ENCODE measurements around the gene BET1L.
"Not testable (repeated sequence)": the region's sequence is repeated elsewhere in the genome, so short reads cannot be mapped to it uniquely, and the experiment has no call there.

BET1L gene, protein sequence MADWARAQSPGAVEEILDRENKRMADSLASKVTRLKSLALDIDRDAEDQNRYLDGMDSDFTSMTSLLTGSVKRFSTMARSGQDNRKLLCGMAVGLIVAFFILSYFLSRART

DNA sequence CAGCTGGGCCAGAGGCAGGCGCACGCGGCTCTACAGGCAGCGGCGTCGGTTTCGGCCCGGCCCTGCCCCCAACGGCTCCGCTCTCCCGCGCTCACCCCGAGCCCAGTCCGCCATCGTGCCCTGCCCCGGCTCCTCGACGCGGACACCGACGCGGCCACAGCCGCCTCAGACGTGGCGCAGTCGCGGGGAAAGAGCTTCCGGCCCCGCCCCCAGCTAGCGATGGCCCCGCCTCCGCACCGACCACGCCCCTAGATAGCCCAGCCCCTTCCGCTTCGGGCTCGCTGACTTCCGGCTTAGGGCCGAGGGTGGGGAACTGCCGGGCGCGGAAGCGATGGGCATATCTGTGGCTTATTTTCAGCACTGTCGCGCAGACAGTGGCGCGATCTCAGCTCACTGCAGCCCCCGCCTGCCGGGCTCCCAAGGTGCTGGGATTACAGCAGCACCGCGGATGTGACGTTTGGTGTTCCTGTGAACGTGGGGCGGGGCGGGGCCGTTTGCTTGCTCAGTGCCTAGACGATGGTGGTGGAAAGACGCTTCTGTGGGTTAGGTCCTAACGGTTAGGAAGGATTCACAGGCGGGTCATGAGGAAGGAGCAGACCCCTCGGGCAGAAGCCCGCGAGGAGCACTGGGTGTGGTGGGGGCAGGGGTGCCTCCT is at the start of gene BET1L, which contains the start of gene RIC8A:
Gene BET1L, minus strand, starts transcription at position 192 of the 655 bp plus-strand sequence. Its CDS starts 78 bp downstream, at position 114.
Gene RIC8A, plus strand, starts transcription at position 501 of the 655 bp plus-strand sequence. CDS start 1,147 bp downstream, outside the sequence.
- DNase-seq, result peak; percentile 94 to 98

DNA sequence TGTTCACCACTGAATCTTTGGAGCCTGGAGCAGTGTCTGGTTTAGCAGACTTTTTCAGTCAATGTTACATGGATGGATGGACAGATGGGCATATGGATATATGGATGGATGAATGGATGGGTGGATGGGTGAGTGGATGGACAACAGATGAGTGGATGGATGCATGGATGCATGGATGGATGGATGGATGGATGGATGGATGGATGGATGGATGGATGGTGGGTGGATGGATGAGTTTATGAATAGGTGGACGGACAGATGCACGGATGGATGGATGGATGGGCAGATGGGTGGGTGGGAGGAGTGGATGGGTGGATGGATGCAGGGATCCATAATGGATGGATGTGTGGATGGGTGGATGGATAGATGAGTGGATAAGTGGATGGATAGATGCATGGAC is 48.6 kb upstream of the BET1L start:
- DNase-seq, result no peak

DNA sequence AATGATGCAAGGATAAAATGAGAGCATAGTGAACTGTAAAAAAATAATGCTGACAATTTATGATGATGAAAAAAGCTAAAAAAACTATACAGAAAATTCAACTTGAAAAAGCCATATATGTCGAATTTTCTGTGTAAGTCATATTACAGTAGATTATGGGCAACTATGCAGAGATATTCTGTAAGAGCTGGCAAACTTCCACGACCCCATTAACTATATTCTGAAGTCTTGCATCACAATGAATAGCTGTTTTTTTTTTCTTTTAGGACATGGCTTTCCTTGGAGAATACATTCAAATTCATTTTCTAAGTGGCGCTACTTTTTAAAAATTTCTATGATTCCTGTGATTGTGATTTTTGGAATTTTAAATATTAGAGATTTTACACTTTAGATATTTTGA is 48.0 kb upstream of the BET1L start:
- DNase-seq, result no peak

DNA sequence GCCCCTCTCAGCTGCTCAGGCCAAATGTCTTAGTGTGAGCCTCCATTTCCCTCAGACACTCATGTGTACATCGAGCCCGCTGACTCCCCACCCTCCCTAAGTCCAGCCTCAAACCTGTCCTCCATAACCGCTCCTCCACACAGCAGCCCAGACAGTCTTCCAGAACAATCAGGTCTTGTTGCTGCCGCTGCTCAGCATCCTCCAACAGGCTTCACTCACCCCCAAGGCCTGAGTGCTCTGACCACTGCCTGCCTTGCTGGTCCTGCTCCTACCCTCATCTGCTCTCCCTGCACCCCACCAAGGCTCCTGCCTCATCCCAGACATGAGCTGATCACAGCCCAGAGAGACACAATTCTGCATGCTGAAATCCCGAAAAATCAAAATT is 46.7 kb upstream of the BET1L start:
- no peak for DNase-seq

DNA sequence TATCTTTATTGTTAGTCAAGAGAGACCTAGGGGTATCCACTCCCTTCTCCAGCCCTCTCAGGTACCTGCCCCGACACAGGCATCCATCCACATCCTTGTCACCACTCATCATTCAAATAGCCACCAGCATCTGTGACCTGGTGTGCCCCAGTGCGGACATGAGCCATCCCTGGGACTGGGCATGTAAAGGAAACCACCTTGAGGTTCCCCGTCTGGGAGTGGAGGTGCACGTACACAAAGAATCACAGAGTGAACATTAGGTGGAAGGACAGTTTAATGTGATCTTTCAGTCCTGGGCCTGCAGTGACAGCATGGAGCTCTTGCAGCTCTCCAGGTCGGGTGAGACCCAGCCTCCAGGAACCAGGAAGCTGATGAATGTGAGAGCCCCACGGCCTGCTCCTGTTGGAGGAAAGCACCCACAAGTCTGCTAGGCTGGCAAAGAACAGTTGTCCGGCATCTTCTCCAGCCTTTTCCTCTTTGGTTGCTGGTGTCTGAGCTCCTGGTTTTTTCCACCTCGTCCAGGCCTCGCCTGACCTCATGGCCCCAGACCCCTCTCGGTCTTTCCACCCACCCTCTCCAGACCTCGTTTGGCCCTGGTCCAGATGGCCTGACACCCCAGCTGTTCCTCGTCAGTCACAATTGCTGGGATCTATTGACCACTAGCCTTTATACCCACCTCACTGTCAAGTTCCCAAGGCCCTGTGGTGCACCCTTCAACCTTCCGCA is 46.1 kb upstream of the BET1L start:
- DNase-seq, result no peak

DNA sequence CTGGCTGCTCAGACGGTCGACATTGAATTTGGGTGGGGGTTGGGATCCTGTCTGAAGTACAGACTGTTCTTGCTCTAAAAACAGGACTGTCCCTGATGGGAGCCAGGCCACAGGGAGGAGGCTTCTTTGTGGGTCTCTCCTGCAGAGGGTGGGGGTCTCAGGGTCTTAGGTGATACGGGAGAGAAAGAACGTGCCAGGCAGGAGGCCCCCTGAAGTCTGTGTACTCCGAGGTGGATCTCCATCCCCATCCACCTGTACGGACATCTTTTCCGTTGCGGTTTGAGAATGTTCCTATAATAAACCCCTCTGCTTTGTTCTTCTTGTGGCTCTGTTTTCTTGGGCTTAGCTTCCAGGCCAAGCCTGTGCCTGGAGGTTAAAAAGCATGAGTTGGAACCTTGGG is 45.5 kb upstream of the BET1L start:
- DNase-seq, result no peak

DNA sequence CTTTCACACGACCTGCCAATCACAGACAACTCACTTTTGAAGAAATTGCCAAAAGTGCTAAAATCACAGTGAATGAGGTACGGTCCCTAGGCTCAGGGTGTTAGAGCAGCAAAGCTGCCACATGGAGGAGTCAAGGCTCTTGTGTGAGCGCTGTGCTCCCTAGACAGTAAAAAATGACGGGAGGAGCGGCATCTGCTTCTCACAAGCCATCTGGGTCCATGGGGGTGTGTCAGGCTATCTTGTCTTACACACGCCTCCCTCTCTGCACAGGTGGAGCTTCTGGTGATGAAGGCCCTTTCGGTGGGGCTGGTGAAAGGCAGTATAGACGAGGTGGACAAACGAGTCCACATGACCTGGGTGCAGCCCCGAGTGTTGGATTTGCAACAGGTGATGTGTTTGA is 44.4 kb upstream of the BET1L start:
- DNase-seq, result no peak

DNA sequence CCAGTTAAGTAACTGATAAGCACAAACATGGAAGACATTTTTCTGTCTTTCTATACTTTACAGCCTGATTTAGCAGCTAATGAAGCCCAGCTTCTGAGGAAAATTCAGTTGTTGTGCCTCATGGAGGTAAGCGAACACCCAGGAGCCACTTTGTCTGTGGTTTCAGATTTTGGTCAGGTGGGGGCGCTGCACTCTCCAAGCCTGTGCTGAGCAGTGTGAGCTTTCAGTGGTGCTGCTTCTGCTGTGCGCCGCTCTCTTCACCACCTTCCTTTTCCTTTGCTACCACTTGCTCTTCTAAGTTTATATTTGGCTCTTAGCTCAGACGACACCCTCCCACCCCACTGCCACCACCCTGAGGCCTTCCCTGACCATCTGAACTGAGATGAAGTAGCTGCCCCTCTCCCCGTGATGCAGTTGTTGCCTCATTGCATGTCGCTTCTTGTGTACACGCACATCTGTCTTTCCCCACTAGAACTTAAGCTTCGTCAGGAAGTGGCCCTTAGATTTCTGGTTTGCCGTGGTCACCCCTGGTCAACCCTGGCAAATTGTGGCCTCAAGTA is 43.6 kb upstream of the BET1L start:
- DNase-seq, result peak; percentile 68 to 84

DNA sequence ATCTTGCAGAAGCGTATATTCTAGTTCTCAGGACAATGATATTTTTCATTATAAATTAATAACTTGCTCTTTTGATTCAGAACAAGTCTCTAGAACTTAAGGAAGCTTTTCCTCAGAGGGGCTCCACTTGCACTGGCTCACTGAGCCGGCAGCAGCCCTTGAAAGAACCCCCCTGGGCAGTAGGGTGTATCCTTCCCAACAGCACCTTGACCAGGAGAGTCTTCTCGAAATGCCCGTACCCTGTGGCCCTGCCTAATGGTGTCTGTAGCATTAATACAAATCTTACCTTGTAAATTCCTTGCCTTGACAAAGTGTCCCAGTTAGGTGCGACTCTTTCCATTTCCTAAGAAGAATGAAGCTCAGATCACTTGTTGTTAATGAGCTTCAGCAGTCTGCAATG is 43.1 kb upstream of the BET1L start:
- no peak for DNase-seq

DNA sequence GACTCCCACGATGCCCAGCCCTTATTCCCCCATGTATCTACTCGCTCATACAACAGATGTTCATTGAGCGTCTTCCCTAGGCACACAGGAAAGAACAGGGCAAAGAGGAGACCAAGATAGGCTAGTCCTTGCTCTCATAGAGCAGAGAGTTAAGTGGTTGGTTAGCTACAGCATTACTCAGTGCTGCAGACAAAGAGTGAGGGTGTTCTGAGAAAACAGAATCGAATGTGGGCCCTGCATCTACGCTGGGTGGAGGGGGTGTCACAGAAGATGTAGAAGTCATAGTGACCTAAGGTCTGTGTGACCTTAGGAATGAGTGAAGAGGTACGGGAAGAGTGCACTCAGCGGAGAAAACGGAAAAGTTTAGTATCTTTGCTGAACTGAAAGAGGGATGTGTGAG is 41.9 kb upstream of the BET1L start:
- no peak for DNase-seq

DNA sequence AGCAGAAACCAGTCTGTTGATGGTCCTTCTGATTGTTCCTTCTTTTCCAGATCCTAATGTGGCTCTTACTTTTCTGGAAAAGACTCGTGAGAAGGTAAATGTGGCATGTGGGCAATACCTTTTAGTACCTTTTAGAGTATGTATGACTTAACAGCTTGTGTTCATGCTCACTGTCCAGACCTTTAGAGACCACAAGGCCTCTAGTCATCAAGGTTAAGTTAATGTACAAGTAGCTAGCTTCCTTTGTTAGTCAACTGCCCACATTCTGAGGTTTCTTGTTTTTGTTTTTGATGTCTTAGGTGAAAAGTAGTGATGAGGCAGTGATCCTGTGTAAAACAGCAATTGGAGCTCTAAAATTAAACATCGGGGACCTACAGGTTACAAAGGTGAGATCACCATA is 37.2 kb upstream of the BET1L start:
- no peak for DNase-seq

DNA sequence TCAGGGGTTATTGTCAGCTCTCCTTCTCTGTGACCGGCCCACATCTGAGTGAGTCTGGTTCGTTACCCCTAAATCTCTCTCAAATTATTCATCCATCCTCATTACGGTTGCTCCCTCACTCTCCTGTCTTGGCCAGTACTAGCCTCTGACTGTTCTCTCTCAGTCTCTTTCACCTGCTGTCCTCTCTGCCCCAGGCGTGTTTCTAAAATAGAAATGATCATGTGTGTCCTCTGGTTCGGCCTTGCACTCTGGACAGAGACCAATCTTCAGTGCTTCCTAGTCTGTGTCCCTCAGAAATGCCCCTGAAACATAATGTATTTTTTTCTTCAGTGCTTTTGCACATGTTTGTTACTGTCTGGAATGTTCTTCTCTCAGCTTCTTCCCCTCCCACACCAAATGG is 34.4 kb upstream of the BET1L start:
- DNase-seq, result no peak

DNA sequence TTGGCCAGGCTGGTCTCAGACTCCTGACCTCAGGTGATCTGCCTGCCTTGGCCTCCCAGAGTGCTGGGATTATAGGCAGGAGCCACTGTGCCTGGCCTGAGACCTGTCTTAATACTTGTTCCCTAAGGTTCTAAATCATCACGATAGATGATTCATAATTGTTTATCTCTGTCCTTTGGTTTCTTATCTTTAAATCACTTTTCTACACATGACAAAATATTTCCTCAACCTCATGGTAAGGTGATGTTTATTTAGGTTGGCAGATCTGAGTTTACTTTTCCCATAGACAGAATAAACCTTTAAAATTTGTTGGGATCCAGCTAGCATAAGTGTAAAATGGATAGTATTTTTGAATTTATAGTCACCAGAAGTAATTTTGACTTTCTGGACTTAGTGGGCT is 33.1 kb upstream of the BET1L start:
- no peak for DNase-seq

DNA sequence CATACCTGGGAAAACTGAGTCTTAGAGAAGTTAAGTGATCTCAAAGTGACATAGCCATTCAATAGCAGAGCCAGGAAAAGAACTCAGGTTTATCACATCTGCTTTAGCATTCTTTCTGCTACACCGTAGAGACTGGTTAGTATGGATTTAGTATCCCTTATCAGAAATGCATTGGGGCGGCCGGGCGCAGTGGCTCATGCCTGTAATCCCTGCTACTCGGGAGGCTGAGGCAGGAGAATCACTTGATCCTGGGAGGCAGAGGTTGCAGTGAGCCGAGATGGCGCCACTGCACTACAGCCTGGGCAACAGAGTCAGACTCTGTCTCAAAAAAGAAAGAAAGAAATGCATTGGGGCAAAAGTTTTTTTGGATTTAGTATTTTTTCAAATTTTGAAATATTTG is 31.1 kb upstream of the BET1L start:
- not testable (repeated sequence) for DNase-seq

DNA sequence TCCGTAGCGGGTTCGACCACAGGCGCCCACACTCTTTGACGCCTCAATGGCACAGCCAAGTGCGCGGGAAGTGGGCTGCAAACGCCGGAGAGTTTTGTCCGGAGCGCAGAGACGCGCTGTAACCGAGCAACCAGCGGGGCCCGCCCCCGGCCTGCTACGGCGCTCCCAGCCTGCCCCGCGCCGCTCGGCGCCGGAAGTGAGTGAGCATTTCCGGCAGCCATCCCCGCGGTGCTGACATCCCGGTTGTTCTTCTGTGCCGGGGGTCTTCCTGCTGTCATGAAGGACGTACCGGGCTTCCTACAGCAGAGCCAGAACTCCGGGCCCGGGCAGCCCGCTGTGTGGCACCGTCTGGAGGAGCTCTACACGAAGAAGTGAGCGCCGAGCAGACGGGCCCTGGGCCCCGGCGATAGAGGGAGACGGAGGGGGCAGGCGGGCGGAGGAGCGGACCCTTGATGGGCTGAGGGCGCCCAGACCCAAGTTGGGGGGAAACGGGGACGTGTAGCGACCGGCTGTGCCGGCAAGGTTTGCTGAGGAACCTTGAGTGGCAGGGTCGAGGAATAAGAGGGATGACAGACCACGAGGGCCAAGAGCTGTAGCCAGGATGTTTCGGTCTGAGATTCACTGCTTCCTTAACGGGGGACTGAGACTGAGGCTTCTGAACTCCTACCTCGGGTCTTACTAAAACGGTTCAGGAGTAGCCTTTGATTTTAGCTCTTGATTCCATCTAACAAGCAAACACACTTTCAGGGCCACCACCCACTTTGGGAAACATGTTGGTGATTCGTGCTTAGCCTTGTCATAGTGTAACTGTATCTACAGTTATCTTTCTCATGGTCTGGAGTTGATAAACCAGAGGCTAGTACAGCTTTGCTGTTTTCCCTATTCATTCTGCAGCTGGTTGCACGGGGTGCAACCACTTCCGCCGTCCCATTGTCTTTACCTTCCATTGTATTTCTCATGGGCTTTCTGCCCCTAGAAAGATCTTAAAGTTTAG is 29.9 kb upstream of the BET1L start, which contains the start of gene PSMD13:
Gene PSMD13, plus strand, starts transcription at position 203 of the 994 bp plus-strand sequence. Its CDS starts 74 bp downstream, at position 277.
- peak; percentile 83 to 86 for DNase-seq

DNA sequence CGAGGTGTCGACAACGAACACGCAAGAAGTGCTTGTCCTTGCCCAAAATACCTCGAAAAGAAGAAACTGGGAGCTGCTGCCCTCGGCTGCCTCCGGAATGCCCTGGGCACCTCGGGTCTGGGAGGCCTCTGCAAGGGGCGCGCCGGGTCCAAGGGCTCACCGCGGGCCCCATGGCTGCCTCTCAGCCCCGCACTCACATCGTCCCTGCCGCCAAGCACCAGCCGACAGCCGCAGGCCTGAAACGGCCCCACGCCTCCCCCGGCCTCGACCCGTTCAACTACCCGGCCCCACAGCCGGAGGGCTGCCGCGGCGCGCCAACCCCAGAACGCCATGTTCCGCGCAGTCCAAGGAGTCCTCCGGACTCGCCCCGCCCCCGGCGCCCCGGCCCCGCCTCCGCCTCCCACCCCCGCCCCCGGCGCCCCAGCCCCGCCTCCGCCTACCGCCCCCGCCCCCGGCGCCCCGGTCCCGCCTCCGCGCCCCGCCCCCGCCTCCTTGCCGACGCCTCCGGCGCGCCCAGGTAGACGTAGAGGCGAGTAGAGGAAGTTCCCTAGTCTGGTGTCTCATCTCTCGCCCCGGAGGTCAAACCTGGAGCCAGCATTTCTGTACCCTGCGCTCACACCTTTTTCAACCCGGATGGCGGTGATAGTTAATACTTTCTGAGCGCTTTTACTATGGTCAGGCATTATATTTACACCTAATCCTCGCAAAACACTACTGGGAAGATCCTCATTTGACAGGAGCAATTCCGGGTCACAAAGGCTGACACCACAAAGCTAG is 29.0 kb upstream of the BET1L start, which contains the start of gene SIRT3:
Gene SIRT3, minus strand, starts transcription at position 346 of the 777 bp plus-strand sequence. Its CDS starts 14 bp downstream, at position 332.
- peak; percentile 81 to 88 for DNase-seq

DNA sequence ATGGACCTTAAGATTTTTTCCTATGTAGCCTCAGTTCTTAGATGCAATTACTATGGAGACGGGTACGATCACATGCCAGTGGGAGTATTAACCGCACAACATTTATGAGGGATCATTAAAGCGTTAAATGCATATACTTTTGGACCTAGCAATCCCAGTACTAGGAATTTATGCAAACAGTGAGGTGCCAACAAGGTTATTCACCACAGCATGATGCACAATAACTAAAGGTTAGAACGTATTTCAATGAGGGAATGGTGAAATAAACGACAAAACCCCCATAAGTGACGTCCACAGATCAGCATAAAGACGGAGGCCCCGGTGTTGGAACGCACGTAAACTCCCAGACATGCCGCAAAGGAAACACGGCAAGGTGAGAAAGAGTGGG is 28.4 kb upstream of the BET1L start:
- peak in 1 of 2 donors; percentile 76 for DNase-seq

DNA sequence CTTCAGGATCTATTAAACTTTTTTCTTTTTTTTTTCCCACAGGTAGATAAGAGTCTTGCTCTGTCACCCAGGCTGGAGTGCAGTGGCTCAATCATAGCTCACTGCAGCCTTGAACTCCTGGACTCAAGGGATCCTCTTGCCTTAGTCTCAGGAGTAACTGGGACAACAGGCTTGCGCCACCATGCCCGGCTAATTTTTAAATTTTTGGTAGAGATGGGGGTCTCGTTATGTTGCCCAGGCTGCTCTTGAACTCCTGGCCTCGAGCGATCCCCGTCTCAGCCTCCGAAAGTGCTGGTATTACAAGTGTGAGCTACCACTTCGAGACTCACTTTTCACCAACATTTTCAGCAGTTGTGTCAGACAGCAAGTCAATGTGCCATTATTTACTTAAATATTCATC is 28.0 kb upstream of the BET1L start:
- no peak for DNase-seq

DNA sequence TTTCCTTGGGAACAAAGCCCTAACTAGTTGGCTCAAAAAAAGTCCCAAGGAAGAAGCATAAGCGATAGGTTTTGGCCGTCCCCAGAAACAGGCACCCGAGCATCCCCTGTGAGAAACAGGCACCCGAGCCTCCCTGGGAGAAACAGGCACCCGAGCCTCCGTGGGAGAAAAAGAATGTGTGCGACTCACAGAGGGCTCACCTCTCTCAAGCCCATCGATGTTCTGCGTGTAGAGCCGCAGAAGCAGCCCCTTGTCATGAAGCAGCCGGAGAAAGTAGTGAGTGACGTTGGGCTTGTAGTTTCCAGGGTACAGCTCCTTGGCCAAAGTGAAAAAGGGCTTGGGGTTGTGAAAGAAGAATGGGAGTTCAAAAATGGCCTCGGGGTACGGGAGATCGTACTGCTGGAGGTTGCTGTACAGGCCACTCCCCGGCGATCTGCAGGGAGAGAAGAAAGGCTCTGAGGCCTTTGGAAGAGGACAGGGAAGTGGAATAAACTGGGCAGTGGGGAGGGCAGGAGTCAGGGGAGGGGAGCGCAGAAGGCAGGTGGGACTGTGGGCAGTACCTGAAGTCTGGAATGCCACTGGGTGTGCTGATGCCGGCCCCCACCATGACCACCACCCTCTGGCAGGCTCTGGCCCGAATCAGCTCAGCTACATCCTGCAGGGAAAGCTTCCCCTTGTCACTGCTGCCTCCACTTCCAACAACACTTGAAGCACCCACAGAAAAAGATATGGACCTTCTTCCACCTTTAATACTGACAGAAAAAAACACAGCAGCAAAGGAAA is 25.8 kb upstream of the BET1L start:
- no peak for DNase-seq

DNA sequence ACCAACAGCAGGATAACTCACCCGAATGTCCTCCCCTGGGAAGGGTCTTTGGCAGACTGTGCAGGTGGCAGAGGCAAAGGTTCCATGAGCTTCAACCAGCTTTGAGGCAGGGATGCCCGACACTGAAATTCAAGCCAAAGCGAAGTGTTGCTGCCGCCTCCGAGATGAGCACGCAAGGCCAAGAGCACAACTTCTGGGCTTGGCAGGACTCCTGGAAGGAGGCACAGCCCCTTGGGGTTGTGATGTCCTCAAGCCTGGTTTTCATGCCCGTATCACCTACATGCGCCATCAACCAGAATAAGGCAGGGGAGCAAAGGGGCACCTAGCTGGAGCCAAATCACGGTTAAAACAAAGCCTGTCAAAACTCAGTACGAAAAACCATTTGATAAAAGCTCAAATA is 23.2 kb upstream of the BET1L start:
- DNase-seq, result no peak
